Prostate gland (tissue), 2 donors: ENCODE data around the gene C8A.

Experiments used
- POLR2A ChIP-seq: fragments of 450-650 bp; IDR thresholded peaks from one replicate; pipeline ENCODE4 v1.6.1; 2016; ENCODE audit warnings: antibody characterized with exemption, mild to moderate bottlenecking
- POLR2AphosphoS5 ChIP-seq: sonication (generic); formaldehyde crosslinking; IDR thresholded peaks from one replicate; pipeline ENCODE4 v1.6.1; 2017; ENCODE audit warnings: antibody characterized with exemption
- TF ChIP-seq, protein P1 (sequence below), 4 experiments: fragments of 200-600 bp in 2 of 4; fragments of 450-650 bp in 2 of 4; sonication (generic) in 2 of 4; IDR thresholded peaks; 1 replicate in 3 of 4; 2 replicates in 1 of 4; pipeline ENCODE4 v1.5.1; 2016 to 2019; ENCODE audit warnings: antibody characterized with exemption in 4 of 4, mild to moderate bottlenecking in 2 of 4, moderate library complexity in 2 of 4

DNA sequence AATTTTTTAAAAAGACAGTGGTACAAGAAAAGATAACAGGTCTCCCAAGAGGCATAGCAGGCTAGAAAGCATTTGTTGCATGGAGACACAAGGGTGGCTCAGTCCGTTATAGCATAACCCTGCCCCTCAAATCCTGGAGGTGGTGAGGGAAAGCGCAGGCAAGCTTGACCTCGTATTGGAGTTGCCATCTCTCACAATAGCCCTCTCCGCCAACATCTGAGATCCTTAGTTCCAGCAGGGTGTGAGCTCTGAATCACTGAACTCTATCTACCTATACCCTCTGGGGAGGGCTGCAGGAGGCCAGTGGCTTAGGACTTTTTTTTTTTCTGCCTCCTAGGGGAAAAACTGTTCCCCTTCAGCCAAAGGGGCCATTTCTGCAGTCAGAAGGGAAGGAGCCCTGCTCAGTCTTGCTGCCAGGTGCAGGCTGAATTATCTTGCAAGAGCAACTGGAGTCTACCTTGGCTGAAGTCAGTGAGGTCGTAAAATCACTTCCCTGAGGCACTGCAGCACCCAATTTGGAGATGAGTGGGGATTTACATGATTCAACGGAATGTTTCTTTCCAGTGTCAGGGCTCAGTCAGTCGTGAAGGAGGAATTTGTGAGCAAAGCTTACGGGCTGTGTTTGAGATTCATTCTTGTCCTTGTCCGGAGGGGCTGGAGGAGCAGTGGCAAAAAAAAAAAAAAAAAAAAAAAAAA lies 17.2 kb upstream of the C8A start:
- TF ChIP-seq, protein P1, sequence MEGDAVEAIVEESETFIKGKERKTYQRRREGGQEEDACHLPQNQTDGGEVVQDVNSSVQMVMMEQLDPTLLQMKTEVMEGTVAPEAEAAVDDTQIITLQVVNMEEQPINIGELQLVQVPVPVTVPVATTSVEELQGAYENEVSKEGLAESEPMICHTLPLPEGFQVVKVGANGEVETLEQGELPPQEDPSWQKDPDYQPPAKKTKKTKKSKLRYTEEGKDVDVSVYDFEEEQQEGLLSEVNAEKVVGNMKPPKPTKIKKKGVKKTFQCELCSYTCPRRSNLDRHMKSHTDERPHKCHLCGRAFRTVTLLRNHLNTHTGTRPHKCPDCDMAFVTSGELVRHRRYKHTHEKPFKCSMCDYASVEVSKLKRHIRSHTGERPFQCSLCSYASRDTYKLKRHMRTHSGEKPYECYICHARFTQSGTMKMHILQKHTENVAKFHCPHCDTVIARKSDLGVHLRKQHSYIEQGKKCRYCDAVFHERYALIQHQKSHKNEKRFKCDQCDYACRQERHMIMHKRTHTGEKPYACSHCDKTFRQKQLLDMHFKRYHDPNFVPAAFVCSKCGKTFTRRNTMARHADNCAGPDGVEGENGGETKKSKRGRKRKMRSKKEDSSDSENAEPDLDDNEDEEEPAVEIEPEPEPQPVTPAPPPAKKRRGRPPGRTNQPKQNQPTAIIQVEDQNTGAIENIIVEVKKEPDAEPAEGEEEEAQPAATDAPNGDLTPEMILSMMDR (IDR thresholded peaks at IDR 0.05) = no peak
- TF ChIP-seq POLR2AphosphoS5 (no peak), POLR2A (no peak)
